ENCODE measurements around the gene RAP2A. TPM values are rescaled to one million over a fixed set of nuclear protein-coding genes. Genes with fewer than 3 reads are reported as not detected.

The RAP2A gene
- total RNA-seq, 6 experiments from 2014 or later: 7.4 to 16.5 (median 8.8) TPM

- TF ChIP-seq, protein P1, sequence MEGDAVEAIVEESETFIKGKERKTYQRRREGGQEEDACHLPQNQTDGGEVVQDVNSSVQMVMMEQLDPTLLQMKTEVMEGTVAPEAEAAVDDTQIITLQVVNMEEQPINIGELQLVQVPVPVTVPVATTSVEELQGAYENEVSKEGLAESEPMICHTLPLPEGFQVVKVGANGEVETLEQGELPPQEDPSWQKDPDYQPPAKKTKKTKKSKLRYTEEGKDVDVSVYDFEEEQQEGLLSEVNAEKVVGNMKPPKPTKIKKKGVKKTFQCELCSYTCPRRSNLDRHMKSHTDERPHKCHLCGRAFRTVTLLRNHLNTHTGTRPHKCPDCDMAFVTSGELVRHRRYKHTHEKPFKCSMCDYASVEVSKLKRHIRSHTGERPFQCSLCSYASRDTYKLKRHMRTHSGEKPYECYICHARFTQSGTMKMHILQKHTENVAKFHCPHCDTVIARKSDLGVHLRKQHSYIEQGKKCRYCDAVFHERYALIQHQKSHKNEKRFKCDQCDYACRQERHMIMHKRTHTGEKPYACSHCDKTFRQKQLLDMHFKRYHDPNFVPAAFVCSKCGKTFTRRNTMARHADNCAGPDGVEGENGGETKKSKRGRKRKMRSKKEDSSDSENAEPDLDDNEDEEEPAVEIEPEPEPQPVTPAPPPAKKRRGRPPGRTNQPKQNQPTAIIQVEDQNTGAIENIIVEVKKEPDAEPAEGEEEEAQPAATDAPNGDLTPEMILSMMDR (IDR thresholded peaks at IDR 0.05): no peak
- TF ChIP-seq POLR2A (IDR thresholded peaks at IDR 0.05): no peak
- H3K36me3 ChIP-seq: peaks cover 0 to 21% (median 8%) of the 10 kb centered on the region in 4 donors
- H3K4me3 ChIP-seq: no peak overlapping the region
- peak overlapping the region in 1 of 3 donors; percentile 1 for H3K27ac ChIP-seq
- 69% methylated on average over 4 of the region's 4 CpGs for WGBS (ENCODE audit: insufficient coverage, low coverage, low lambda C conversion rate, missing lambda C conversion rate)
- no peaks in the 10 kb centered on the region for H3K27me3 ChIP-seq
- DNase-seq (no peak), ATAC-seq (peak; percentile 24 to 55 (median 44))
- no peaks in the 10 kb centered on the region for H3K4me1 ChIP-seq
- H3K9me3 ChIP-seq: no peaks in the 10 kb centered on the region
- intact Hi-C loops (cut with DNase I): no loop called here
These were observed 47.0 kb upstream of the RAP2A start for GRCh38 chr13:97386801-97387484.

- H3K27ac ChIP-seq: no peak overlapping the region
- no peak overlapping the region for H3K4me3 ChIP-seq
- TF ChIP-seq, protein P1 (IDR thresholded peaks at IDR 0.05): no peak
- no peak for TF ChIP-seq POLR2A (IDR thresholded peaks at IDR 0.05)
- WGBS (ENCODE audit: insufficient coverage, low coverage, low lambda C conversion rate, missing lambda C conversion rate): 83% methylated on average over 1 of the region's 5 CpGs
- H3K9me3 ChIP-seq: no peaks in the 10 kb centered on the region
- H3K36me3 ChIP-seq: peaks cover 0 to 18% (median 7%) of the 10 kb centered on the region in 4 donors
- intact Hi-C loops (cut with DNase I): no loop called here
- ATAC-seq (peak; percentile 45 to 62 (median 50)), DNase-seq (no peak)
- no peaks in the 10 kb centered on the region for H3K4me1 ChIP-seq
- H3K27me3 ChIP-seq: no peaks in the 10 kb centered on the region
These were observed 46.5 kb upstream of the RAP2A start for GRCh38 chr13:97387485-97387839.

- Histone ChIP-seq H3K36me3 (peaks cover 0 to 22% (median 7%) of the 10 kb centered on the region in 4 donors), H3K9me3 (no peaks in the 10 kb centered on the region), H3K27ac (no peak overlapping the region), H3K27me3 (no peaks in the 10 kb centered on the region), H3K4me1 (no peaks in the 10 kb centered on the region), H3K4me3 (no peak overlapping the region)
- TF ChIP-seq, protein P1 (IDR thresholded peaks at IDR 0.05): no peak
- TF ChIP-seq POLR2A (IDR thresholded peaks at IDR 0.05): no peak
- DNase-seq: no peak
- intact Hi-C loops (cut with DNase I): no loop called here
- WGBS (ENCODE audit: insufficient coverage, low coverage, low lambda C conversion rate, missing lambda C conversion rate): 58% methylated on average over 1 of the region's 1 CpG
- peak; percentile 22 to 44 (median 33) for ATAC-seq
These were observed 46.1 kb upstream of the RAP2A start for GRCh38 chr13:97387890-97388289.

DNA sequence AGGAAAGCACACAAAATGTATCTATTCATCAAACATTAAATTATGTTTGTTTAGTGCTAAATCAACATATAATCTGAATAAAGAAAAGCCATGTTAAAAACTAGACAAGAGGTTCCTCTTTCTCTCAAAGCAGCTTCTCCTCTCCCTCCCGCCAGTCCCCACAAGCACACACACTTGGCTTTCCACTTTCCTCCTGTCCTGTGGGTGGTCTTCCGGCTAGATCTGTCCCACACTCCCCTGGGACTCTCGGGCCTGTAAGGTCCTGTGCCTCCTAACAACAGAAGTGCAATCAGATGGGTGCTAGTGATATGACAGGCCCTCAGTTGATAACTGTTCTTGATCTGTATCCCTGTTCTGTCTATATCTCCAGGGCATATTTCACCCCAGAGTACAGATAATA, 45.6 kb upstream of the RAP2A start:
- intact Hi-C loops (cut with DNase I): no loop called here
- ATAC-seq: peak in 2 of 4 donors; percentile 9 to 14
- TF ChIP-seq POLR2A (IDR thresholded peaks at IDR 0.05): no peak
- TF ChIP-seq, protein P1 (IDR thresholded peaks at IDR 0.05): no peak

More for the DNA sequence above, 45.6 kb upstream of the RAP2A start:
- no peak overlapping the region for H3K27ac ChIP-seq
- peaks cover 0 to 24% (median 8%) of the 10 kb centered on the region in 4 donors for H3K36me3 ChIP-seq
- WGBS (ENCODE audit: insufficient coverage, low coverage, low lambda C conversion rate, missing lambda C conversion rate): 81% methylated on average over 3 of the region's 3 CpGs
- H3K4me1 ChIP-seq: no peaks in the 10 kb centered on the region
- no peaks in the 10 kb centered on the region for H3K9me3 ChIP-seq
- H3K27me3 ChIP-seq: no peaks in the 10 kb centered on the region
- H3K4me3 ChIP-seq: no peak overlapping the region
- no peak for DNase-seq
